OCI-LY1 (cell line): ENCODE measurements around the gene STAG3.
"Not testable (repeated sequence)": the region's sequence is repeated elsewhere in the genome, so short reads cannot be mapped to it uniquely, and the experiment has no call there.

Experiments
- EZH2 ChIP-seq: fragments of 200-600 bp; sonication (generic), shearing (Covaris generic); IDR thresholded peaks from 2 replicates; pipeline ENCODE4 v1.8.0; 2017; ENCODE audit warnings: borderline replicate concordance, mixed run types, mild to moderate bottlenecking, antibody characterized with exemption, low read length, moderate library complexity, mixed read lengths
- TF ChIP-seq, protein P1 (sequence below): fragments of 200-600 bp; sonication (generic), shearing (Covaris generic); IDR thresholded peaks from 2 replicates; pipeline ENCODE4 v1.5.1; 2017; ENCODE audit warnings: mild to moderate bottlenecking, antibody characterized with exemption, low read length, moderate library complexity, mixed read lengths

DNA sequence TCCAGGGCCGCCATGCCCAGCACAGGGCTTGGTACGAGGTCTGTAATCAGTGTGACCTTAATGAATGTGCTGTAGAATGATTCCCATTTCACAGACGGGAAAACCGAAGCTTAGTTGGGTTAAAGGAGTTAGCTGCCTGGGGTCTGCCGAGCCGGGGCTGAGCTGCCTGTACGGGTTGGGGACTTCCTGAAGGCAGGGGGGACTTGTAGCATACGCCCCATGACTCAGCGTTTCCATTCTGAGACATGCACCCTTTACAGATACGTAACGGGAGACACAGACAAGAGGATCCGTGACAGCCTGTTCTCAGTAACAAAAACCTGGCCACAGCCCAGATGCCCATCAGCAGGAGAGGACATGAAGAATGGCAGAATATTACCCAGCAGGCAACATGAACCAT is 65.7 kb downstream of the STAG3 start:
- TF ChIP-seq, protein P1, sequence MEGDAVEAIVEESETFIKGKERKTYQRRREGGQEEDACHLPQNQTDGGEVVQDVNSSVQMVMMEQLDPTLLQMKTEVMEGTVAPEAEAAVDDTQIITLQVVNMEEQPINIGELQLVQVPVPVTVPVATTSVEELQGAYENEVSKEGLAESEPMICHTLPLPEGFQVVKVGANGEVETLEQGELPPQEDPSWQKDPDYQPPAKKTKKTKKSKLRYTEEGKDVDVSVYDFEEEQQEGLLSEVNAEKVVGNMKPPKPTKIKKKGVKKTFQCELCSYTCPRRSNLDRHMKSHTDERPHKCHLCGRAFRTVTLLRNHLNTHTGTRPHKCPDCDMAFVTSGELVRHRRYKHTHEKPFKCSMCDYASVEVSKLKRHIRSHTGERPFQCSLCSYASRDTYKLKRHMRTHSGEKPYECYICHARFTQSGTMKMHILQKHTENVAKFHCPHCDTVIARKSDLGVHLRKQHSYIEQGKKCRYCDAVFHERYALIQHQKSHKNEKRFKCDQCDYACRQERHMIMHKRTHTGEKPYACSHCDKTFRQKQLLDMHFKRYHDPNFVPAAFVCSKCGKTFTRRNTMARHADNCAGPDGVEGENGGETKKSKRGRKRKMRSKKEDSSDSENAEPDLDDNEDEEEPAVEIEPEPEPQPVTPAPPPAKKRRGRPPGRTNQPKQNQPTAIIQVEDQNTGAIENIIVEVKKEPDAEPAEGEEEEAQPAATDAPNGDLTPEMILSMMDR = not testable (repeated sequence)
- not testable (repeated sequence) for TF ChIP-seq EZH2
